Retinal pigment epithelial cell (primary cell): ENCODE results near the gene APOL1.
"Not testable (repeated sequence)": the region's sequence is repeated elsewhere in the genome, so short reads cannot be mapped to it uniquely, and the experiment has no call there.

Experiments
- DNase-seq: peaks from one replicate; pipeline ENCODE4 v3.0.0-alpha.2; 2010; ENCODE audit warnings: low read depth
- H3K4me3 ChIP-seq: 2 replicates; pipeline ENCODE4 v1.5.1; 2011; ENCODE audit warnings: mild to moderate bottlenecking, low read length, control low read depth, moderate library complexity
- TF ChIP-seq, protein P1 (sequence below): conservative IDR thresholded peaks from 2 replicates; pipeline ENCODE4 v1.5.1; 2011; ENCODE audit warnings: low read depth, low read length, control low read depth, inconsistent platforms

Gene APOL1

DNA sequence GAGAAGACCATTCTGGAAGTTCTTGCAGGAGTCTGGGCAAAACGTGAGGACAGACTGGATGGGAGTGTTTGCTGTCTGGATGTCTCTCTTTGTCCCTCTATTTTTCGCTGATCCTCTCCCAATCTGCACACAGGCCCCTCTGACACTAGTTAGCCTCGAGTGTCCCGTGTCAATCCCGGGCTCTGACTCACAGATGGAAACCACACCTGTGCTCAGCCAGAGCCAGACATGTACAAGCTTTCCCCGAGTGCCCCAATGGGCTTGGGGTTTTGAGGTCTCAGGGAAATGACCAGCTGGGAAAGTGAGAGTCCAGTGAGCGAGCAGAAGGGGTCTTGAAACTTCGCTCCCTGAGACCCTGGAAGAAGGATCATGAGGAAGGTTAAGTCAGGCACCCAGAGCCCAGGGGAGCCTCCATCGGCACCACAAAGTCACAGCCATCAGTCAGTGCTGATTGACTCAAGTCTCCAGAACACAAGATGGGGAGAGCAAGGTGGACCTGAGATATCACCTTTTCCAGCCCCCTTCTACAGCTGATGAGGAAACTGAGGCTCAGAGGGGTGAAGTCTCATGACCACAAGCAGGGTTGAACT lies 27.5 kb upstream of the APOL1 start:
- TF ChIP-seq, protein P1, sequence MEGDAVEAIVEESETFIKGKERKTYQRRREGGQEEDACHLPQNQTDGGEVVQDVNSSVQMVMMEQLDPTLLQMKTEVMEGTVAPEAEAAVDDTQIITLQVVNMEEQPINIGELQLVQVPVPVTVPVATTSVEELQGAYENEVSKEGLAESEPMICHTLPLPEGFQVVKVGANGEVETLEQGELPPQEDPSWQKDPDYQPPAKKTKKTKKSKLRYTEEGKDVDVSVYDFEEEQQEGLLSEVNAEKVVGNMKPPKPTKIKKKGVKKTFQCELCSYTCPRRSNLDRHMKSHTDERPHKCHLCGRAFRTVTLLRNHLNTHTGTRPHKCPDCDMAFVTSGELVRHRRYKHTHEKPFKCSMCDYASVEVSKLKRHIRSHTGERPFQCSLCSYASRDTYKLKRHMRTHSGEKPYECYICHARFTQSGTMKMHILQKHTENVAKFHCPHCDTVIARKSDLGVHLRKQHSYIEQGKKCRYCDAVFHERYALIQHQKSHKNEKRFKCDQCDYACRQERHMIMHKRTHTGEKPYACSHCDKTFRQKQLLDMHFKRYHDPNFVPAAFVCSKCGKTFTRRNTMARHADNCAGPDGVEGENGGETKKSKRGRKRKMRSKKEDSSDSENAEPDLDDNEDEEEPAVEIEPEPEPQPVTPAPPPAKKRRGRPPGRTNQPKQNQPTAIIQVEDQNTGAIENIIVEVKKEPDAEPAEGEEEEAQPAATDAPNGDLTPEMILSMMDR: no peak

DNA sequence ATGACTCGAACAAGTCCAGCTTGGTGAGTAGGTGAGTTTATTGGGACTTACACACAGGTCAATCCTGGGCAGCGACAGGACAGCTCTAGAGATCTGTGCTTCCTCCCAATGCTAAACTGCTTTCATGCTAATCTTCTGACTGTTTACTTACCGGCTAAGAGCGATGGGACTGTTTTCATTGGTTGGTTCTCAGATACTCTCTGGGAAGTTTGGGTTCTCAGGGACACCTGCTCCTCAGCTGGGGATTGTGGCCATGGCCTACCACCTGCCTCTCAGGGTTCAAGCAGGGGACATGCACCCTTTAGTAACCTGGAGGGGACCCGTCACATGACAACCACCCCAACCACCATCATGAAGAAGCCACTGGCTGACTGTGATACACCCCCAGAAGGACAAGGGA lies 26.7 kb upstream of the APOL1 start:
- TF ChIP-seq, protein P1: no peak
- H3K4me3 ChIP-seq: no peak overlapping the region
- DNase-seq: no peak

More for the DNA sequence above, 27.5 kb upstream of the APOL1 start:
- DNase-seq: no peak
- no peak overlapping the region for H3K4me3 ChIP-seq

DNA sequence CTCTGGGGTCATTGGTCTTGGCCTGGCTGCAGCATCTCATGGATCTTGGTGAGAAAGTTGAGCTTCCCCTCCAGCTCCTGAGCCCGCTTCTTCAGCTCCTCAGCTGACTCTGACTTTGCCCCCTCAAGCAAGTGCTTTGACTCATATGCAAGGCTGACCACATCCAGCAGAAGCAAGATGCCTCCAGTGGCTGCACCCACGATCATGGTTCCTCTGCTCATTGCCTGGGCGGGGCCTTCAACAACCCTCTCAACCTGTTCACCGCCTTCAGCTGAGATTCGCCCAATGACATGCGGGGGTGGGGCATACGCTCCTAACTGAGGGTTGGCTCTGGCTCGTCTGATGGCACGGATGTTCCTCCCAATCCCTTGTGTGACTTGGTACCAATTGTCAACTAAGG lies 25.5 kb upstream of the APOL1 start:
- no peak for DNase-seq
- TF ChIP-seq, protein P1: no peak
- no peak overlapping the region for H3K4me3 ChIP-seq

DNA sequence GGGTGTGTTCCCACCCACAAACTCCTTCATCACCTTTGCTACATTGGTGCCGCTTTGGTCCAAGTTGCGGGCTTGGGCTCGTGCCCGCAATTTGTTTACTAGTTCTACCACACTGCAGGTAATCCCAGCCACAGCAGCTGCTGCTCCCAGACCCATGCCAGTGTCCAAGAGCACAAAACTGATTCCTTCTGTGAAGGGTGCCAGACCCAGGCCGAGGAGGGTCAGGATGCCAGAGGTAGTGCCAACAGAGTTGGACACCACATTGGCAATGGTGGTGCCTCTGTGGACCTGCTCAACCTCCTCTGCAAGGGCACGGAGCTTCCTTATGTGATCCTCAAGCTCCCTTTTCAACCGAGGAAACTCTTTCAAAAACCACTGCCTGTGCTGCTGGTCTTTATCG lies 25.1 kb upstream of the APOL1 start:
- DNase-seq: no peak
- TF ChIP-seq, protein P1: no peak
- H3K4me3 ChIP-seq: no peak overlapping the region

DNA sequence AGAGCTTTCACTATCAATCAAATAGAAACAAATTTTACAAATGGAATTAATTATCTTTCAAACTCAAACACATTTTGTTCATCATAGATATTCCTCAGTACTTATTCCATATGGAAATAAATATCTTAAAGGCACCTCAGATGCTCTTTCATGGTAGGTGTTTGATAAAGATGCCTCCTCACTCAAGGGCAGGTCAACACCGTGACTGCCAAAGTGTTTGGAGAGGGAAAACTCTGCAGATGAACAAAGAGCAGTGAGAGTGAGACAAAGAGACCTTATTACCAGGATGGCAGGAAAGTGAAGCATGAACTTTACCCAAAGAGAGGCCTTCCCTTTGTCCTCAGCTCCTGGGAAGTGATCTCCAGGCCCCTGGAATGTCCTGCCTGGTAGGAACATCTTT lies 24.6 kb upstream of the APOL1 start:
- H3K4me3 ChIP-seq, DNase-seq: not testable (repeated sequence)

DNA sequence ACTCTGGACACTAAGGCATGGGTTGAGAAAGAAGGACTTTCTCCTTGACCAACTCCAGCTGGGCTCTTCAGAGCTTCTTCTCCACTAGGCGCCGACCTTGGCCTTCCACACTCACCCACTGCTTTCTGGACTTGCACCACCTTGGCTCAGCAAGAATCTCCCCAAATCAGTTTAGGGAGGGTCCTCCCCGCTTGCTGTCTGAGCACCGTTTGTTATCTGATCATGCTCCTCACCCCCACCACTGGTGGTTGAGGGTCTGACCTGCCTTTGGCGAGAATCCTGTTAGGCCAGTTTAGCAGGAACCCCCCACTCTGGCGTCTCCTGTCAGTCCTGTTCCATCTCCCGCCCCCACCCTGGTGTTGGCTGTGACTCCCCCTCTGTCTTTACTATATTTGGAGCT lies 24.0 kb upstream of the APOL1 start:
- TF ChIP-seq, protein P1: no peak
- no peak for DNase-seq

DNA sequence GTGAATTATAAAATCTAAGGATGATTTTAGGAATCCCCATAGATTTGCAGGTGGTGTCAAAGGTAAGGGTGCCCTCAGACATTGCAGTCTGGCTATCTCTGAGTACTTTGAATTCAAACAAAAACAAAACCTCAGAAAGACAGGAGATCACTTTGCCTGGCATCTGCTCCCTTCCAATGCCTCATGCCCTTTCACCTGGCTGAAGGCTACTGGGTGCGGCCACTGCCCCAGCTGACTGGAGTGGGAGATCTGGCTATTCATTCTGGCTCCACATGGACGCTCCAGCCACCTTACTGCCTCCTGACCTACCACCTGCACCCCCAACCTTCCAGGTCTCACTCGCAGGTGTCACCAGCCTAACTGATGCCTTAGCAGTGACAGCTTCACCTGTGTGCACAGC lies 23.3 kb upstream of the APOL1 start:
- not testable (repeated sequence) for DNase-seq, H3K4me3 ChIP-seq

More for the DNA sequence above, 24.0 kb upstream of the APOL1 start:
- no peak overlapping the region for H3K4me3 ChIP-seq

DNA sequence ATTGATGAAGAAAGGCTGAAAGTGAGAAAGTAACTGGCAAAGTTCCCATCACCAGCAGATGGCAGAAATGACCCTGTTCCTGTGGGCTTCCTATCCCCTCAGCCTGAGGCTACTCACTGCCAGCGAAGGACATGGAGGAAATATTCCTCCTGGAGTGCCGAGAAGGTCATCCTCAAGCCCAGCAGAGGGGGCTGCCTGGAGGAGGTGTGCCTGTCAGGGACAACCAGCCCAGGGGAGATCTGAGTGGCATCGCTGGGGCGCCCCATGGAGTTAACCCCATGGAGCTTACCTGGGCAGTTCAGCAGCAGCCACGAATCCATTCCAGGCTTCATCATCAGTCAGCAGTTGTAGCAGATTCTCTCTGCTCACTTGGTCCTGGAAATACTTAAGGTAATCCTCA lies 21.9 kb upstream of the APOL1 start:
- H3K4me3 ChIP-seq, DNase-seq: not testable (repeated sequence)
